Measurements from ENCODE around the gene AKR1C2. TPM values are rescaled to one million over a fixed set of nuclear protein-coding genes. Genes with fewer than 3 reads are reported as not detected.

AKR1C2 gene
- total RNA-seq, 2 donors from 2014 or later = 8.5 to 39.9 TPM

GRCh38 chr10:5038733-5039132 is 35.1 kb upstream of the AKR1C2 start:
- no peak for TF ChIP-seq CTCF (IDR thresholded peaks at IDR 0.05)
- no peaks in the 10 kb centered on the region for H3K4me1 ChIP-seq
- no peaks in the 10 kb centered on the region for H3K36me3 ChIP-seq
- no peak overlapping the region for H3K27ac ChIP-seq
- H3K9me3 ChIP-seq = no peaks in the 10 kb centered on the region
- DNase-seq = no peak
- no peak overlapping the region for H3K4me3 ChIP-seq
- H3K9ac ChIP-seq (ENCODE audit: low read depth in 2 of 2, low read length in 2 of 2) = no peak overlapping the region
- no peaks in the 10 kb centered on the region for H3K27me3 ChIP-seq
- intact Hi-C loops (cut with DNase I) = no loop called here

GRCh38 chr10:5038101-5038500 is 34.4 kb upstream of the AKR1C2 start:
- TF ChIP-seq CTCF (IDR thresholded peaks at IDR 0.05) = no peak
- intact Hi-C loops (cut with DNase I) = no loop called here
- Histone ChIP-seq H3K27ac (no peak overlapping the region), H3K9me3 (no peaks in the 10 kb centered on the region), H3K4me3 (no peak overlapping the region), H3K9ac (ENCODE audit: low read depth in 2 of 2, low read length in 2 of 2) (no peak overlapping the region), H3K4me1 (no peaks in the 10 kb centered on the region), H3K36me3 (no peaks in the 10 kb centered on the region), H3K27me3 (no peaks in the 10 kb centered on the region)
- DNase-seq = no peak

GRCh38 chr10:5036511-5036910 is 32.9 kb upstream of the AKR1C2 start:
- H3K4me1 ChIP-seq = no peaks in the 10 kb centered on the region
- DNase-seq = peak; percentile 14
- H3K9ac ChIP-seq (ENCODE audit: low read depth in 2 of 2, low read length in 2 of 2) = no peak overlapping the region
- no peak overlapping the region for H3K4me3 ChIP-seq
- no peak for TF ChIP-seq CTCF (IDR thresholded peaks at IDR 0.05)
- intact Hi-C loops (cut with DNase I) = no loop called here
- H3K27me3 ChIP-seq = no peaks in the 10 kb centered on the region
- no peaks in the 10 kb centered on the region for H3K9me3 ChIP-seq
- H3K36me3 ChIP-seq = no peaks in the 10 kb centered on the region
- H3K27ac ChIP-seq = peak overlapping the region; percentile 22

DNA sequence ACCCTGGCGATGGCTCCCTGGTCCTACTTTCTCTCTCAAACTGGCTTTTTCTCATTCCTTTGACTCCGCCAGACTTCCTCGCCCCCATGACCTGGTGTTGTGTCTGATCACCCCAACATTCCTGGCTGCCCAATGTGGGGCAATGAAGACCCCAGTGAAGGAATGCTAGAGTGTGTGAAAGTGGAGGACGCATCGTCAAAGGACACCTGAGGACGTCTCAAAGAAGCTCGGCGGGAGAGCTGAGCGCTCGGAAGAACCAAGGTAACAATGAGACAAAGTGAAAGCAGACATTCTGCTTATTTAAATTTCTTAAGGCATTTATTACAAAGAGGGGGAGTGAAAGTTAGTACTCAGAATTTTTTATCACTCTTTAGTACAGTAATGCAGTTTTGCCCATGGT is 31.7 kb upstream of the AKR1C2 start:
- Histone ChIP-seq H3K27ac (no peak overlapping the region), H3K9ac (ENCODE audit: low read depth in 2 of 2, low read length in 2 of 2) (no peak overlapping the region), H3K27me3 (no peaks in the 10 kb centered on the region), H3K36me3 (no peaks in the 10 kb centered on the region), H3K4me1 (no peaks in the 10 kb centered on the region), H3K4me3 (no peak overlapping the region), H3K9me3 (no peaks in the 10 kb centered on the region)
- no peak for TF ChIP-seq CTCF (IDR thresholded peaks at IDR 0.05)
- intact Hi-C loops (cut with DNase I) = no loop called here
- peak; percentile 9 for DNase-seq

- TF ChIP-seq CTCF (IDR thresholded peaks at IDR 0.05) = no peak
- Histone ChIP-seq H3K36me3 (no peaks in the 10 kb centered on the region), H3K9me3 (no peaks in the 10 kb centered on the region), H3K27ac (no peak overlapping the region), H3K9ac (ENCODE audit: low read depth in 2 of 2, low read length in 2 of 2) (no peak overlapping the region), H3K27me3 (no peaks in the 10 kb centered on the region), H3K4me1 (no peaks in the 10 kb centered on the region), H3K4me3 (no peak overlapping the region)
- DNase-seq = no peak
- intact Hi-C loops (cut with DNase I) = no loop called here
These were observed 30.9 kb upstream of the AKR1C2 start for GRCh38 chr10:5034588-5034987.
